Fibroblast of the aortic adventitia (primary cell): ENCODE measurements around the gene ESPNL. TPM values are rescaled to one million over a fixed set of nuclear protein-coding genes. Genes with fewer than 3 reads are reported as not detected.

Experiments
- DNase-seq: peaks from one replicate; pipeline ENCODE4 v3.0.0-alpha.2; 2010; ENCODE audit warnings: low read depth
- H3K4me3 ChIP-seq: 2 replicates; pipeline ENCODE4 v1.5.1; 2011; ENCODE audit warnings: low read depth, mild to moderate bottlenecking, control low read depth, low read length, moderate library complexity
- CTCF ChIP-seq: IDR thresholded peaks from 2 replicates; pipeline ENCODE4 v1.5.1; 2011; ENCODE audit warnings: mild to moderate bottlenecking, low read length, control low read depth, inconsistent platforms; ENCODE audit not compliant: insufficient read depth
- total RNA-seq: library from RNA; depleted of rRNA; stranded (reverse); fragments of >200 nt; gene quantifications from 2 replicates; pipeline ENCODE4 v1.2.3, GENCODE V29; 2012; ENCODE audit warnings: low replicate concordance

Gene ESPNL
- total RNA-seq, 1 donor, result 1.4 TPM

GRCh38 chr2:238142382-238143205 lies 42.5 kb downstream of the ESPNL start:
- H3K4me3 ChIP-seq, result no peak overlapping the region
- TF ChIP-seq CTCF, result no peak
- DNase-seq, result no peak

GRCh38 chr2:238143239-238143951 lies 43.3 kb downstream of the ESPNL start:
- no peak overlapping the region for H3K4me3 ChIP-seq
- no peak for DNase-seq
- TF ChIP-seq CTCF, result no peak

GRCh38 chr2:238144262-238144661 lies 44.1 kb downstream of the ESPNL start:
- TF ChIP-seq CTCF, result no peak
- no peak overlapping the region for H3K4me3 ChIP-seq
- DNase-seq, result no peak

GRCh38 chr2:238145046-238145445 lies 44.9 kb downstream of the ESPNL start:
- no peak overlapping the region for H3K4me3 ChIP-seq
- TF ChIP-seq CTCF, result no peak
- DNase-seq, result no peak

- H3K4me3 ChIP-seq, result no peak overlapping the region
- TF ChIP-seq CTCF, result no peak
- DNase-seq, result no peak
These were observed 45.7 kb downstream of the ESPNL start for GRCh38 chr2:238145851-238146250.

GRCh38 chr2:238146884-238147544 lies 46.9 kb downstream of the ESPNL start:
- no peak for TF ChIP-seq CTCF
- no peak overlapping the region for H3K4me3 ChIP-seq
- DNase-seq, result no peak
